OCI-LY1 (cell line): ENCODE data around the gene C1orf94.

Experiments used
- EZH2 ChIP-seq: fragments of 200-600 bp; sonication (generic), shearing (Covaris generic); IDR thresholded peaks from 2 replicates; pipeline ENCODE4 v1.8.0; 2017; ENCODE audit warnings: borderline replicate concordance, mixed run types, mild to moderate bottlenecking, antibody characterized with exemption, low read length, moderate library complexity, mixed read lengths
- TF ChIP-seq, protein P1 (sequence below): fragments of 200-600 bp; sonication (generic), shearing (Covaris generic); IDR thresholded peaks from 2 replicates; pipeline ENCODE4 v1.5.1; 2017; ENCODE audit warnings: mild to moderate bottlenecking, antibody characterized with exemption, low read length, moderate library complexity, mixed read lengths

DNA sequence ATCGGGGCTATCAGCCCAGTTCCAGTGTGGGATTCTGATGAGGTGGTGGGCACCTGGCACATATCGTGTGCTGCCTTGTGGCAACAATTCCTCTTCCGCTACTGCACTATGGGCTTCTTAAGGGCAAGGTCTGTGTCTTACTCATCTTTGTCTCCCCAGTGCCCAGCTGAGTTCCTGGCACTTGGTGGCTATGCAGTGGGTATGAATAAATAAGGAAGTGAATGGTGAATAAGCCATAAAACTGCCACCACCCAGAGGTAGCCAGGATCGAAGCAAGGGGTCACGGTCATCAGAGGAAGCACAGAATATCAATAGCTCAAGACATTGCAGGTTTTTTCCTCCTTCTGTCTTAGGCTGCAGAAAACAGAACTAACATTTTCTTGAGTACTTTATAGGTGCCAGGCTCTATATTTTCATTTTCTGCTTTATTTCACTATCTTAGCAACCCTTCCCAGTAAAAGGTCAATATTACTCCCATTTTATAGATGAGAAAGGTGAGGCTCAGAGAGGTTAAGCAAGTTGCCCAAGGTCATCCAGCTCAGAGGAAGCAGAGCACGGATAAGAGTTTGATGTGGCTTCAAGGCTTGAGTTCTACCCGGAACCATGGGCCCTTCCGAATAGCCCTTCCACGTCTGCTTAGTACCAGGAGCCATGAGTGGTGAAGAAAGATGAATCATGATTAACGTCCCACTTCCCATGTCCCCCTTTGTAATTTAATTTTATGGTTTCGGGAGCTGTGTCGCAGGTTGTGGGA is 10.2 kb downstream of the C1orf94 start:
- TF ChIP-seq, protein P1, sequence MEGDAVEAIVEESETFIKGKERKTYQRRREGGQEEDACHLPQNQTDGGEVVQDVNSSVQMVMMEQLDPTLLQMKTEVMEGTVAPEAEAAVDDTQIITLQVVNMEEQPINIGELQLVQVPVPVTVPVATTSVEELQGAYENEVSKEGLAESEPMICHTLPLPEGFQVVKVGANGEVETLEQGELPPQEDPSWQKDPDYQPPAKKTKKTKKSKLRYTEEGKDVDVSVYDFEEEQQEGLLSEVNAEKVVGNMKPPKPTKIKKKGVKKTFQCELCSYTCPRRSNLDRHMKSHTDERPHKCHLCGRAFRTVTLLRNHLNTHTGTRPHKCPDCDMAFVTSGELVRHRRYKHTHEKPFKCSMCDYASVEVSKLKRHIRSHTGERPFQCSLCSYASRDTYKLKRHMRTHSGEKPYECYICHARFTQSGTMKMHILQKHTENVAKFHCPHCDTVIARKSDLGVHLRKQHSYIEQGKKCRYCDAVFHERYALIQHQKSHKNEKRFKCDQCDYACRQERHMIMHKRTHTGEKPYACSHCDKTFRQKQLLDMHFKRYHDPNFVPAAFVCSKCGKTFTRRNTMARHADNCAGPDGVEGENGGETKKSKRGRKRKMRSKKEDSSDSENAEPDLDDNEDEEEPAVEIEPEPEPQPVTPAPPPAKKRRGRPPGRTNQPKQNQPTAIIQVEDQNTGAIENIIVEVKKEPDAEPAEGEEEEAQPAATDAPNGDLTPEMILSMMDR = no peak
- TF ChIP-seq EZH2 = no peak
